WTC11 (cell line): ENCODE results near the gene PTPRG. TPM values are rescaled to one million over a fixed set of nuclear protein-coding genes. Genes with fewer than 3 reads are reported as not detected.
A peak's percentile ranks its signal among the peaks of the same experiment; 100 is the strongest.

Experiments used
- ATAC-seq: fragments of 200-7000 bp; cut with Tn5 transposase; 2 replicates; pipeline ENCODE4 v1.10.0; 2021; ENCODE audit warnings: mild to moderate bottlenecking, moderate library complexity
- CTCF ChIA-PET: fragments of 300-600 bp; sonication (Branson Sonifier 250); formaldehyde crosslinking; loops from one replicate; lab custom pipeline; 2021; ENCODE audit warnings: antibody characterized with exemption; lab: Charles Lee
- POLR2A ChIA-PET: fragments of 350-600 bp; sonication (Branson Sonifier 250); formaldehyde crosslinking; loops from one replicate; lab custom pipeline; 2021; ENCODE audit warnings: antibody characterized with exemption; lab: Charles Lee
- DNase-seq: peaks from one replicate; pipeline ENCODE4 v3.0.0; 2021; ENCODE audit warnings: low spot score
- H3K27ac Mint-ChIP-seq: 2 replicates; pipeline ENCODE4 v1.8.0; 2021; ENCODE audit warnings: mixed read lengths
- H3K27me3 Mint-ChIP-seq: 2 replicates; pipeline ENCODE4 v1.8.0; 2021; ENCODE audit warnings: low read depth, mild to moderate bottlenecking, moderate library complexity, mixed read lengths
- H3K36me3 Mint-ChIP-seq: 2 replicates; pipeline ENCODE4 v1.8.0; 2021; ENCODE audit warnings: mixed read lengths
- H3K4me1 Mint-ChIP-seq: 2 replicates; pipeline ENCODE4 v1.8.0; 2022; ENCODE audit warnings: mixed read lengths
- H3K4me3 Mint-ChIP-seq: 2 replicates; pipeline ENCODE4 v1.8.0; 2021; ENCODE audit warnings: mild to moderate bottlenecking, moderate library complexity, mixed read lengths
- H3K9me3 Mint-ChIP-seq: 2 replicates; pipeline ENCODE4 v1.8.0; 2021; ENCODE audit warnings: mixed read lengths
- ARID4B ChIP-seq: sonication (generic); formaldehyde crosslinking; IDR thresholded peaks from 2 replicates; pipeline ENCODE4 v1.8.0; 2023; ENCODE audit warnings: missing genetic modification reagents, mild to moderate bottlenecking, borderline replicate concordance
- ELF4 ChIP-seq: sonication (generic); formaldehyde crosslinking; IDR thresholded peaks from 2 replicates; pipeline ENCODE4 v1.8.1; 2022; ENCODE audit warnings: low read depth, mild to moderate bottlenecking, moderate library complexity, missing genetic modification reagents
- GRHL2 ChIP-seq: fragments of 250-450 bp; sonication (Bioruptor Pico); IDR thresholded peaks from 2 replicates; pipeline ENCODE4 v1.8.0; 2022; ENCODE audit warnings: mild to moderate bottlenecking, moderate library complexity; ENCODE audit not compliant: insufficient replicate concordance, severe bottlenecking
- MAX ChIP-seq: sonication (generic); formaldehyde crosslinking; IDR thresholded peaks from 2 replicates; pipeline ENCODE4 v1.8.0; 2022; ENCODE audit warnings: mild to moderate bottlenecking, missing genetic modification reagents
- MXD4 ChIP-seq: fragments of 250-450 bp; sonication (Bioruptor Pico); IDR thresholded peaks from 2 replicates; pipeline ENCODE4 v1.8.0; 2021; ENCODE audit warnings: mild to moderate bottlenecking, moderate library complexity, borderline replicate concordance
- NR2C2 ChIP-seq: sonication (generic); formaldehyde crosslinking; IDR thresholded peaks from 2 replicates; pipeline ENCODE4 v1.8.0; 2022; ENCODE audit warnings: mild to moderate bottlenecking, missing genetic modification reagents
- OVOL2 ChIP-seq: fragments of 250-450 bp; sonication (Bioruptor Pico); IDR thresholded peaks from 2 replicates; pipeline ENCODE4 v1.9.0; 2021; ENCODE audit warnings: mild to moderate bottlenecking, borderline replicate concordance
- SOX15 ChIP-seq: fragments of 250-450 bp; sonication (Bioruptor Pico); IDR thresholded peaks from 2 replicates; pipeline ENCODE4 v1.9.0; 2021; ENCODE audit warnings: mild to moderate bottlenecking
- STAT6 ChIP-seq: sonication (generic); formaldehyde crosslinking; conservative IDR thresholded peaks from 2 replicates; pipeline ENCODE4 v1.8.1; 2023; ENCODE audit warnings: mild to moderate bottlenecking, low read depth, missing genetic modification reagents, moderate library complexity
- ZBTB21 ChIP-seq: sonication (generic); formaldehyde crosslinking; IDR thresholded peaks from 2 replicates; pipeline ENCODE4 v1.8.1; 2023; ENCODE audit warnings: mild to moderate bottlenecking, missing genetic modification reagents, borderline replicate concordance
- ZBTB43 ChIP-seq: sonication (generic); formaldehyde crosslinking; IDR thresholded peaks from 2 replicates; pipeline ENCODE4 v1.8.1; 2023; ENCODE audit warnings: mild to moderate bottlenecking, missing genetic modification reagents
- ZNF232 ChIP-seq: sonication (generic); formaldehyde crosslinking; IDR thresholded peaks from 2 replicates; pipeline ENCODE4 v1.8.0; 2022; ENCODE audit warnings: mild to moderate bottlenecking, missing genetic modification reagents
- ZNF263 ChIP-seq: sonication (generic); formaldehyde crosslinking; IDR thresholded peaks from 2 replicates; pipeline ENCODE4 v1.8.1; 2022; ENCODE audit warnings: low read depth, mild to moderate bottlenecking, moderate library complexity, missing genetic modification reagents
- ZNF512 ChIP-seq: sonication (generic); formaldehyde crosslinking; IDR thresholded peaks from 2 replicates; pipeline ENCODE4 v1.8.1; 2022; ENCODE audit warnings: missing genetic modification reagents, borderline replicate concordance
- ZNF671 ChIP-seq: fragments of 250-450 bp; sonication (Bioruptor Pico); IDR thresholded peaks from 2 replicates; pipeline ENCODE4 v1.8.0; 2021; ENCODE audit warnings: mild to moderate bottlenecking
- total RNA-seq: library from RNA; stranded (reverse); gene quantifications from 3 replicates; pipeline ENCODE4 v1.2.3, GENCODE V29; 2021

PTPRG gene
- total RNA-seq, 1 experiment from 2014 or later: 106 TPM

GRCh38 chr3:62293051-62293780 lies 731.8 kb downstream of the PTPRG start (continued):
- TF ChIP-seq ARID4B (CRISPR knock-in tag): no peak
- TF ChIP-seq, all 79 proteins: peak for 0

GRCh38 chr3:62295571-62295970 lies 734.2 kb downstream of the PTPRG start:
- TF ChIP-seq ZNF671 (CRISPR knock-in tag): 0 out of 2 replicates have a peak, but pooled peaks have one; percentile 12
- no peak for TF ChIP-seq ELF4 (CRISPR knock-in tag)
- TF ChIP-seq NR2C2 (CRISPR knock-in tag): no peak
- no peak for ATAC-seq
- Mint-ChIP-seq H3K9me3 (no peaks in the 10 kb centered on the region), H3K36me3 (peaks cover 9% of the 10 kb centered on the region), H3K4me3 (no peak overlapping the region), H3K27ac (no peak overlapping the region), H3K4me1 (no peaks in the 10 kb centered on the region), H3K27me3 (no peaks in the 10 kb centered on the region)
- ChIA-PET CTCF (interaction anchor here (0.8 to 1.2 kb wide), 2 partner anchors 67 to 263 kb away, joined by 3 read pairs; no protein-coding TSS in a partner anchor), POLR2A (interaction anchor here (1.3 kb wide), 1 partner anchor 12 kb away, joined by 4 read pairs; no protein-coding TSS in a partner anchor)
- no peak for DNase-seq

GRCh38 chr3:62300617-62301016 lies 739.2 kb downstream of the PTPRG start:
- POLR2A ChIA-PET: interaction anchor here (0.6 kb wide), 1 partner anchor 89 kb away, joined by 3 read pairs; no protein-coding TSS in a partner anchor
- no peak overlapping the region for H3K4me3 Mint-ChIP-seq
- H3K36me3 Mint-ChIP-seq: peaks cover 27% of the 10 kb centered on the region

More at GRCh38 chr3:62300617-62301016, 739.2 kb downstream of the PTPRG start:
- peaks cover 30% of the 10 kb centered on the region for H3K9me3 Mint-ChIP-seq
- CTCF ChIA-PET: no interaction called here
- H3K4me1 Mint-ChIP-seq: no peaks in the 10 kb centered on the region
- ATAC-seq (no peak), DNase-seq (no peak)
- H3K27me3 Mint-ChIP-seq: no peaks in the 10 kb centered on the region
- no peak overlapping the region for H3K27ac Mint-ChIP-seq
- TF ChIP-seq ZBTB43 (no peak), MAX (no peak), ZBTB21 (CRISPR knock-in tag) (no peak), GRHL2 (CRISPR knock-in tag) (no peak), STAT6 (CRISPR knock-in tag) (no peak), ZNF263 (no peak), ZNF232 (no peak), OVOL2 (no peak), MXD4 (CRISPR knock-in tag) (no peak), SOX15 (CRISPR knock-in tag) (no peak), ZNF512 (CRISPR knock-in tag) (no peak)
